Measurements from ENCODE around the gene ENTHD1. TPM values are rescaled to one million over a fixed set of nuclear protein-coding genes. Genes with fewer than 3 reads are reported as not detected.

Gene ENTHD1
- total and polyA plus RNA-seq, 2 donors (not counting 3 experiments of a cell fraction or from before 2014, with no cell fraction given) = not detected

GRCh38 chr22:39900306-39901227, 7.0 kb upstream of the ENTHD1 start, which contains the start of gene GRAP2:
Gene GRAP2 (plus strand): TSS chr22:39901084. CDS start chr22:39947107, 46,023 bp downstream.
- H4K20me1 ChIP-seq (replicated peaks; ENCODE audit: control insufficient read depth, extremely low read depth, insufficient read depth, low read length) = no peaks in the 10 kb centered on the region
- FAIRE-seq = no peak
- intact Hi-C loops (cut with micrococcal nuclease) (no loop called here), dilution Hi-C loops (cut with MboI; ENCODE audit: extremely low pct_ligation_motif_present, low sequenced_read_pairs) (no loop called here)
- peaks cover 11 to 14% of the 10 kb centered on the region in 2 experiments for H3K27me3 ChIP-seq (ENCODE audit: control insufficient read depth in 2 of 2, insufficient read depth in 2 of 2, low read length in 2 of 2)
- H2AFZ ChIP-seq (ENCODE audit: low read depth, low read length) = no peak within 1 kb of the TSS
- ChIA-PET POLR2A (no interaction called here), CTCF (interaction anchor here (1.3 kb wide), 1 partner anchor 124 kb away, joined by 3 read pairs; no protein-coding TSS in a partner anchor)
- no peak within 1 kb of the TSS for H3K9ac ChIP-seq (replicated peaks; ENCODE audit: extremely low read depth, insufficient read depth, low read length)
- H3K9me3 ChIP-seq (replicated peaks; ENCODE audit: control insufficient read depth, insufficient read depth, low read length) = no peaks in the 10 kb centered on the region
- no peaks in the 10 kb centered on the region for H3K9me1 ChIP-seq (replicated peaks; ENCODE audit: control insufficient read depth, extremely low read depth, insufficient read depth, low read length)
- H3K36me3 ChIP-seq (ENCODE audit: control insufficient read depth in 2 of 2, extremely low read depth in 1 of 2, insufficient read depth in 2 of 2, low read length in 2 of 2) = no peaks in the 10 kb centered on the region
- BruUV-seq (replicated peaks) = no TSS peak
- no peak within 1 kb of the TSS for H3K27ac ChIP-seq (ENCODE audit: insufficient read depth, low read depth, low read length)
- TF ChIP-seq EZH2 (IDR thresholded peaks at IDR 0.05; ENCODE audit: borderline replicate concordance, low read depth, low read length, severe bottlenecking) (no peak), MAX (IDR thresholded peaks at IDR 0.05; ENCODE audit: insufficient read depth, insufficient read length) (no peak), JUN (IDR thresholded peaks at IDR 0.05; ENCODE audit: borderline replicate concordance, insufficient read depth, insufficient read length, low read depth) (no peak), POLR2AphosphoS5 (IDR thresholded peaks at IDR 0.05; ENCODE audit: insufficient read depth, low read depth, low read length) (no peak), MYC (IDR thresholded peaks at IDR 0.05; ENCODE audit: low read depth, low read length) (no peak), CTCF (IDR thresholded peaks at IDR 0.05; ENCODE audit: extremely low read depth in 1 of 2, insufficient read depth in 1 of 2, low read depth in 1 of 2, low read length in 2 of 2) (no peak), GATA2 (IDR thresholded peaks at IDR 0.05; ENCODE audit: insufficient read depth, insufficient read length, low read depth, low read length) (no peak), FOS (IDR thresholded peaks at IDR 0.05; ENCODE audit: borderline replicate concordance, insufficient read depth, low read length) (no peak), POLR2A (IDR thresholded peaks at IDR 0.05; ENCODE audit: low read depth, low read length) (no peak)
- DNase-seq (ENCODE audit: low read depth, low spot score) = no peak
- no peaks in the 10 kb centered on the region for H3K79me2 ChIP-seq (ENCODE audit: control insufficient read depth, insufficient read depth, low read length)
- H3K4me1 ChIP-seq (ENCODE audit: control insufficient read depth, extremely low read depth, insufficient read depth, low read length) = no peaks in the 10 kb centered on the region
- no peak within 1 kb of the TSS for H3K4me2 ChIP-seq (ENCODE audit: insufficient read depth, low read length)
- no peak within 1 kb of the TSS for H3K4me3 ChIP-seq (replicated peaks in 1 of 3; ENCODE audit: insufficient read depth in 1 of 3, low read depth in 1 of 3, low read length in 3 of 3)
